IPS DF 4.7 (cell line): ENCODE data around the gene CHRNG.

Experiments used
- DNase-seq: peaks from one replicate; pipeline ENCODE4 v3.0.0-alpha.2; 2013; ENCODE audit warnings: low spot score; ENCODE audit errors: extremely low read depth

Gene CHRNG, protein sequence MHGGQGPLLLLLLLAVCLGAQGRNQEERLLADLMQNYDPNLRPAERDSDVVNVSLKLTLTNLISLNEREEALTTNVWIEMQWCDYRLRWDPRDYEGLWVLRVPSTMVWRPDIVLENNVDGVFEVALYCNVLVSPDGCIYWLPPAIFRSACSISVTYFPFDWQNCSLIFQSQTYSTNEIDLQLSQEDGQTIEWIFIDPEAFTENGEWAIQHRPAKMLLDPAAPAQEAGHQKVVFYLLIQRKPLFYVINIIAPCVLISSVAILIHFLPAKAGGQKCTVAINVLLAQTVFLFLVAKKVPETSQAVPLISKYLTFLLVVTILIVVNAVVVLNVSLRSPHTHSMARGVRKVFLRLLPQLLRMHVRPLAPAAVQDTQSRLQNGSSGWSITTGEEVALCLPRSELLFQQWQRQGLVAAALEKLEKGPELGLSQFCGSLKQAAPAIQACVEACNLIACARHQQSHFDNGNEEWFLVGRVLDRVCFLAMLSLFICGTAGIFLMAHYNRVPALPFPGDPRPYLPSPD

GRCh38 chr2:232539298-232540231 is at the start of gene CHRNG:
TSS of gene CHRNG (plus strand) at chr2:232539692. CDS start at chr2:232539748, 56 bp downstream.
- DNase-seq, result no peak

DNA sequence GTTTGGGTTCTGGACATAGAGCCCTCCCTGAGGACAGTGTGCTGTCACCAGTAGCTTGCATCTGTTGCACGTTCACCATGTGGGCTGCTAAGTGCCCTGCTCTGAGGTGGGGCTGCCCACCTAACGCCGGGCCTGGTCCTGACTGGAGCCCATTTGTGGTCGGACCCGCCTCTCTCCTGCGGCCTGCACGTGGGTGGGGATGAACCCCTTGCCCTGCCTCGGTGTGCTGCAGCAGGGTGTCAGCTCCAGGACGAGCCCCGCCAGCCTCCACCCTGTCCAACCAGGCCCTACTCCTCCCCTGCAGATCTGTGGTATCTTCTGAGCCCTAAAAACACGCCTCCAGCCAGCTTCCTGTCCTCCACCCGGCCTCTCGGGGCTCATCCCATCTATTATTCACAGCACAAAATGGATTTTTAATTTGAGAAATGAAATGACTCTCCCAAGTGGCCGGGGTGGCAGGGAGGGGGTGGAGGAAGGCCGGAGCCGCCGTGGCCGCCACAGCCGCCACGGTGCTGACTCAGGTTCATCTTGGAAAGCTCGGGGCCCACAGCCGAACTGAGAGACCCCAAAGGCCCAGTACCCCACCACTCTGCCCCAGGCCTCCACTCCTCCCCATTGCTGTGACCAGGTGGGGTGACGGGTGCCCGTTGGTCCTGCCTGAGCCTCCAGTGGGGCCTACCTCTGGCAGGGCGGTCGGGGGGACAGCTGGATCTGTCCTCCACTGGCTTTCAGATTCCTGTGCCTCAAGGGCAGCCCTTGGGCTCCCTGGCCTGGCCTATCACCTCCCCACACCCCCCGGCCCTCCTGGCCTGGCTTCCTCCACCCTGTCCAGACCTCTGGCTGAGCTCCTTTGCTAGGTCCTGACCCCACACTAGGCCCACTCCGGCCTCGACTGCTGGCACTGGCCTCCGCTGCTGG is 49.0 kb upstream of the CHRNG start:
- no peak for DNase-seq

DNA sequence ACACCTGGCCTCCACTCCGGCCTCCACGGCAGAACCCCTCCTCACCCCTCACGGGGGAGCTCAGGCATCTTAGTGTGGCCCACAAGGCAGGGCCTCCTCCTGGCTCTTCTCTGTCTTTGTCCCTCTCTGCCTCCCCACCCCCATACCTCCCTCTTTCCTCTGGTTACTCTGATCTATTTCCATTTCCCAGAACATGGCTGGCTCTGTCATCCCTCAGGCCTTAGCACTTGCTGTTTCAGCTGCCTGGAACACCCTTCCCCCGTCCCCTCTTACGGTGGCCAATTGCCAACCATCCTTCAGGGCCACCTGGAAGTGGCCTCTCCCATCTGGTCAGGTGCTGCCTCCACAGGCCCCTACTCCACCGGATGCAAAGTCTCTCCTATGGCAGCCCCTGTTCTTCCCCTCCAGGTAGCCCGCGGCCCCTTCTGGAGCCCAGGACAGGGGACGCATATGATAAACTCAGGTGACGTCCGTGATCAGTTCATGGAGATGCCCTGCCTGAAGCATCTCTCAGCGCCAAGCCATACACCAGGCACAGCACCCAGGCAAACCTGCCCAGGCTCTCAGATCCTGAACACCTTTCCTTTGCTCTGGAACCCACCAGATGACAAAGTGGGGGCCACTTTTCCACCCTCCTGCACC is 48.2 kb upstream of the CHRNG start:
- DNase-seq, result no peak

GRCh38 chr2:232492236-232492848 is 47.1 kb upstream of the CHRNG start:
- no peak for DNase-seq

- no peak for DNase-seq
These were observed 46.4 kb upstream of the CHRNG start for GRCh38 chr2:232492963-232493700.

DNA sequence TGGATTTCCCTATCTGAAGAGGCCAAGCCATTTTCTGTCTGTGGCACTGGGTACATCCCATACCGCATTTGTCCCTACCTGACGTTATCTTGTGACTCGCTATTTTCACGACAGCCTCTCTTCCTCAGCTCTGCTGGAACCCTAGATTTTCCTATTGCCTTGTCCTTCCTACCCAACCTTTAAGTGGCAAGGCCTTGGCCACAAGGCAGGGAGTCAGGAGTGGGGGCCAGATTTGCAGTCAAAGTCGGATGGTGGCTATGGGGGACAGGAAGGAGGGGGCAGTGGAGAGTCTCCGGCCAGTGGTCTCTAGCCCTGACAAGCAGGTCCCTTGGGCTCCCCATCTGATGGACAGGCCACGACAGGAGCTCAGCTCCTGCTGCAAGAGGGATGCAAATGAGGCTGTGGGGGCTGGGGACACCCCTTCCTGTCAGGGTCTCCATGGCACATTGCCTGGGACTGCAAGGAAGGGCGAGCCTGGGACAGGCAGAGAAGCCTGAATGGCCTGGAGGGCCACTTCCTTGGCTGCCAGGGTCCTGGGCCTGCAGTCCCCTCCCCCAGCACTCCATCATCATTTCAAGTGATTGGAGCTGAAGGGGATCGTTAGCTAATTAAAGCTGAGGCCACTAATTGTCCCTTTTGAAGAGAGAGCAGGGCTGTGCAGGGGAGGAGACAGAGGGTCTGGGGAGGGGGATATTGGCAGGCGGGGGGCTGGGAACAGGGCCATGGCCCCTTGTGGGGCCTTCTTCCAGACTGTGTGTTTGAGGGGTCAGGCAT is 45.6 kb upstream of the CHRNG start:
- no peak for DNase-seq

GRCh38 chr2:232494542-232494941 is 45.0 kb upstream of the CHRNG start:
- no peak for DNase-seq

DNA sequence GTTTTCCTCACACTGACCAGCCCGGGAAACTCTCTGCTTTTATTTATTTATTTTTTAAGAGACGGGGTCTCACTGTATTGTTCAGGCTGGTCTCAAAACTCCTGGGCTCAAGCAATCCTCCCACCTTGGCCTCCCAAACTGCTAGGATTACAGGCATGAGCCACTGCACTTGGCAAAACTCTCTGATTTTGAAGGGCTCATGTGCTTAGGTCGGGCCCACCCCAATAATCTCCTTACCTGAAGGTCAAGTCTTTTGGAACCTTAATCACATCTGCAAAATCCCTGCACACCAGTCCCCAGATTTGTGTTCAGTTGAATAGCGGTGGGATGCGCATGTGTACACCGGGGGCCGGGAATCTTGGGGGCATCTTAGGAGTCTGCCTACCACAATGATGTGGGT is 44.2 kb upstream of the CHRNG start:
- no peak for DNase-seq

GRCh38 chr2:232496501-232497270 is 42.8 kb upstream of the CHRNG start:
- DNase-seq, result no peak

DNA sequence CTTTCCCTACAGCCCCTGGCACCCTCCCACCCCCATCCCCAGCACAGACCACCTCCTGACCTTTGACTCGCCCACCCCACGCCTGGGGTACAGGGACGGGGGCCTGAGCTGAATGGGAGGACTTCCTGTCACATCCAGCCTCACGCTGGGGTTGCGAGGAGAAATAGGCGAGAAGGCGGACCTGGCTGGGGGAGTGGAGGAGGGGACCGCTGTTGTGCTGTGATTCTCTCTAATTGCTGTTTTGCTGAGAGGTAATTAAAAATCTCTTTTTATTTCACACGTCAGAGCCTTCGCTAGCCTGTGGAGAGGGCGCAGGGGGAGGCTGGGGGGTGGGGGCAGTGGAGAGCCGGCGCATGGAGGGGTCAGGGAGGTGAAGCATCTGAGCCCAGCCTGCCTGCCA is 42.1 kb upstream of the CHRNG start:
- DNase-seq, result no peak

DNA sequence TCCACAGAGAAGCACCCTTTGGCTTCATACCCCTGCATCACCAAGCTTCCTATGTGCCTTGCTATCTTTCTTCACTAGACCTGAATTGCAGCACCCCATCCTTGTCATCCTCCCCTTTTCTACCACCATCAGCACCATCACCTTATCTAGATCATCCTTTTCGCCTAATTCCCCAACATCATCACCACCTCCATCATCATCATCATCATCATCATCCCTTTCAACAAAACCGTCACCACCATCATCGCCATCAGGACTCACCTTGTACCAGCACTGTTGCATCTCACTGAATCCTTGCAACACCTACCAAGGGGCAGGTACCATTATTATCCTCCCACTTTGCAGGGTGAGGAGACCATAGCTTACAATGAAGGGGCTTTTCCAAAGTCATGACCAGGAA is 41.0 kb upstream of the CHRNG start:
- no peak for DNase-seq

DNA sequence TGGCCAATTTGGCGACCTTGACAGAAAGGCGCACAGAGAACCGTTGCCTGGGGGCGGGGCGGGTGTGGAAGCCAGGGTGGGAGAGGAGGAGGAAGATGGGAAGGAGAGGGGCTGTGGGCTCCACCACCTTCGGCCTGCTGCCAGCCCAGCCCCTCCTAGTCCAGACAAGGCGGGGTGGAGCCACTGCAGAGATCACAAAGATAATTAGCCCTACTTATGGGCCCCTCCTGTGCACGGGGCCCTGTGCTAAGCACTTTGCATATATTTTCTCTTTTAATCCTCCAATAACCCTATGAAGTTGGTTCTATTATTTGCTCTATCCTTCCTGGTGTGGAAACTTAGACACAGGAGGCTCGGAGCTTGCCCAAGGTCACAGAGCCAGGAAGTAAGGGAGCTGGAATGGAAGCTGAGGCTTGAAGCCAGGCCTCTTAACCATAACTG is 38.1 kb upstream of the CHRNG start:
- DNase-seq, result no peak

GRCh38 chr2:232501794-232502390 is 37.6 kb upstream of the CHRNG start:
- DNase-seq, result no peak

DNA sequence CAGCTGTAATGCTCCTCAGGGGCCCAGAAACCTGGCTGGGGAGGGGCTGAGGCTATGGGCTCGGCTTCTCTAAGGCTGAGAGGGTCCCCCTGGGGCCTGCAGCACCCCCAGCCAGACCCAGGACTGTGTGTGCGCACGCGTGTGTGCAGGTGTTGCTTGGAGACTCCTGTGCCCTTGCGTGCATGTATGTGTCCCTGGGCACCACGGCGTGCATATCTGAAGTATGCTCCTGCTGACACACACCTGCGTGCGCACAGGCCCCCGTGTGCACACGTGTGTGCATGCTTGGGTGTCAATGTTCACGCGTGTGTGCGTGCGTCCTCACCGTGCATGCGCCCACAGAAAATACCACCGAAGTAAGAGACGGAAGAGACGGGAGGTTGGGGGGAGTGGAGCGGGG is 37.0 kb upstream of the CHRNG start:
- DNase-seq, result no peak

DNA sequence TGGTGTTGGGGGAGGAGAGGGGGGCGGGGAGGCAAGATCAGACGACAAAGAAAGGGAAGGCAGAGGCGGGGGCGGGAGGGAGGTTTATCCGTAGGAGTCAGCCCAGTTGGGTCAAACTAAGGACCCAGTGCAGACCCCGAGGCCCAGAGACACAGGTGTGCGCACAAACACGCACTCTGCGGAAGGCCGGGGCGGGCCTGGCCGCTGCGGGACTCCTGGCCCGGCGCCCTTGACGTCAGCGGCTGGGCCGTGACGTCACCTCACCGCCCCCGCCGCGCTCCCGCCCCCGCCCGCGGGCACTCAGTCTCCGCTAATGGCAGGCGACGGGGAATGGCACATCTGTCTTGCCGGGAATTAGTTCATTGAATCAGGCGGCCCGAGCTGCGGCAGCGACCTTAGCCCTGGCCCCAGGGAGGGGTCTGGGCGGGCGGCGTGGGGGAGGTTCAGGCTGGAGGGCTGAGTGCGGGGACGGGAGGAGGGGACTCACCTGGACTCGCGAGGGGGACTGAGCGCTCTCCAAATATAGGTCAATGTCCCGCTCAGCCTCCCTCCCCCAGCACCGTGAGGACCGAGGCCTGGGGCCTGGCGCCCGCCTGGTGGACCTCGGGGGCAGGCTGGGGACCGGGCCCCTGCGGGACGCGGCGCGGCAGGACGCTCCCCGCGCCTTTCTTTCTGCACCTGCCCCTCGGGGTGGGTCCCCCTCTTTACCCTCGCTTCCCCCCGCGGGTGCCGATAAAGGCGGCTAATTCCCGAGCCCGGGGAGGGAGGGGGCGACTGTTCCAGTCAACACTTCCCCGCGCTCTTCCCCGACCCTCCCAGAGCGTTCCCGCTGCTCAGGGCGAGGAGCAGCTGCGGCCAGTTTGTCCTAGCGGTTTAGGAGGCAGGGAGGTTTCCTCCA is 36.3 kb upstream of the CHRNG start:
- no peak for DNase-seq

GRCh38 chr2:232503809-232504323 is 35.6 kb upstream of the CHRNG start:
- no peak for DNase-seq
